Inflammatory macrophage treated with lipopolysaccharide for 1 hour (primary cell): Measurements from ENCODE around the gene CADM1.

Experiments used
- DNase-seq, 2 donors: peaks; one replicate each; pipeline ENCODE4 v3.0.0-alpha.2; 2020 to 2022

Gene CADM1

GRCh38 chr11:115515647-115516395, 11.6 kb upstream of the CADM1 start:
- no peak for DNase-seq

- DNase-seq = no peak
Observed at GRCh38 chr11:115506954-115507675, 2.9 kb upstream of the CADM1 start.

- DNase-seq = no peak
Observed at GRCh38 chr11:115505175-115505574, 960 bp upstream of the CADM1 start.

- DNase-seq = no peak
Observed at GRCh38 chr11:115503886-115504275, 334 bp downstream of the CADM1 start.

- peak; percentile 15 to 20 for DNase-seq
Observed at GRCh38 chr11:115503083-115503885, 931 bp downstream of the CADM1 start.

- no peak for DNase-seq
Observed at GRCh38 chr11:115502636-115503082, 1.6 kb downstream of the CADM1 start.

- DNase-seq = no peak
Observed at GRCh38 chr11:115501893-115502589, 2.2 kb downstream of the CADM1 start.

- no peak for DNase-seq
Observed at GRCh38 chr11:115501502-115501892, 2.7 kb downstream of the CADM1 start.

- peak in 1 of 2 donors; percentile 5 for DNase-seq
Observed at GRCh38 chr11:115500547-115501501, 3.4 kb downstream of the CADM1 start.

GRCh38 chr11:115499891-115500290, 4.3 kb downstream of the CADM1 start:
- DNase-seq = no peak

DNA sequence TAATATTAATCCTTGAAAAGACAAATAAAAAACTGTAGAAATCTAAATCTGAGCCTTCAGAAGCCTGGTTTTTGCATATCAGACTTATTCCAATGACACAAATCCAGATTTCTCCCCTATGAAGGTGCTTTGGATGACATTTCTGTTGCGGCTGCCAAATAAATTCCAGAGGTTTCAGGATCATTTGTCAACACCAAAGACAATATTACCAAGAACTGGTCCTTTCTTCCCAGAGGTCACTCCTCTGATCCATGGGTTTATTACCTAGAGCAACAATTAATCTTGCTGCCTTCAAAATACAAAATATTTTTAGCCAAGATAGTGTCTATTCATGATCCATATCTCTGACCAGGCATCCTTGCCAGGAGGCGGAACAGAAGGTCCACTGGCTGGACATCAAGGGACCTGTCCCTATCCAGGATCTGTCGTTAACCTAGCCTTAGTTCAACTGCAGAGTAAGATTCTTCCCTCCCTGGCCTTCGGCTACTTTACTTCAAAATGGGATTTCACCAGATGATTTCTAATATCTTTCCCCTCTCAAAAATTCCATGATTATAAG, 4.9 kb downstream of the CADM1 start:
- no peak for DNase-seq

GRCh38 chr11:115498354-115498753, 5.9 kb downstream of the CADM1 start:
- no peak for DNase-seq

GRCh38 chr11:115497303-115497702, 6.9 kb downstream of the CADM1 start:
- DNase-seq = no peak

DNA sequence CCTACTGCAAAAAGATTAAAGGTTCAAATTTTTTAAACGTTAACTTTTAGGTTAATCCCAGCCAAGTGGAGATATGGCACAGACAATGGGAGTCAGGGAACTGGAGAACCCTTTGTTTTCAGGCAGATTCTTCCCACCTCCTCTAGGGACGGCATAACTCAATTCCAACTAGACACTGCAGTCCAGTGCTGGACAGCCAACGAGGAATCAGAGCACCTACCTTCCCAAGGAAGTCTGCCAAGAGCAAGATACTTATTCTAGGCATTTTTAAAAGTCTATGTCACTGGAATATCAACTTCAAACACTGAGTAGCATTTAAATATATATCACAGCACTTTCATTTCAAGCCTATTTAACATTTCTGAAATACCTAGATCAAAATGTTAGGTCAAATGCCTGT, 7.3 kb downstream of the CADM1 start:
- DNase-seq = no peak

- no peak for DNase-seq
Observed at GRCh38 chr11:115493905-115494304, 10.3 kb downstream of the CADM1 start.

- DNase-seq = no peak
Observed at GRCh38 chr11:115493488-115493887, 10.7 kb downstream of the CADM1 start.

- no peak for DNase-seq
Observed at GRCh38 chr11:115489466-115489865, 14.7 kb downstream of the CADM1 start.

DNA sequence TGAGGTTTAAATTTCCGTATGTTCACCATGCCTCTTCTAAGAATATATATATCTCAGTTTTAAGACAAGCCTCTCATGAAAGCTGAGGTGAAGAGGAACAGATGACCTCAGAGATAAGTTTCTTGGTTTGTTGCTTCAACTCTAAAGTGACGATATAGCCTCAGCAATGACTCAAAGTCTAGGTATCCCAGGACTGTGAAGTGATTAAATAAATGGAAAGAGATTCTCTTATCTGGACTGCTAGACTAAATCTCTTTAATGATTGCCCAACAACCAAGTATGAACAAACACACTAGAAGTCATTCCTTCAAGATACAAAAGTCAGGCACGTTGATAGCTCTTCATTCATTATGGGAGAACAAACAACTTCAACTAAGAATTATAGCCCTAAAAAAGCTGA, 15.3 kb downstream of the CADM1 start:
- DNase-seq = no peak

DNA sequence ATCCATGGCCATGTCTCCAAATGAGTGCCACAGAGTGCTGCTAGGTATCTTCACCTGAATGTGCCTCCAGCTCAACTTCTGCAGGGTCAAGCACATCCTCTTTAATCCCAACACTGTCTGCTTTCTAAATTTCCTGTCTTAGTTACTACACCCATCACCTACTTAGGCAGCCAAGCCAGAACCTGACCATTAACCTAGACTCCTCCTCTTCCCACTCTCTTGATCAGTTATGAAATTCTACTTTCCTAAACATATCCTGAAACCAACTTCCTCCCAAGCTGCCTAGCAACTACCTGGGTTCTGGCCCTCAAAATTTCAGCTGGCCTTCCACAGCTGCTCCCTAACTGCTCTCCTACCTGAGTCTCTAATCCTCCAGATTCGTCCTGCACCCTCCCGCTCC, 22.7 kb downstream of the CADM1 start:
- DNase-seq = no peak

GRCh38 chr11:115480611-115481010, 23.6 kb downstream of the CADM1 start:
- DNase-seq = no peak

DNA sequence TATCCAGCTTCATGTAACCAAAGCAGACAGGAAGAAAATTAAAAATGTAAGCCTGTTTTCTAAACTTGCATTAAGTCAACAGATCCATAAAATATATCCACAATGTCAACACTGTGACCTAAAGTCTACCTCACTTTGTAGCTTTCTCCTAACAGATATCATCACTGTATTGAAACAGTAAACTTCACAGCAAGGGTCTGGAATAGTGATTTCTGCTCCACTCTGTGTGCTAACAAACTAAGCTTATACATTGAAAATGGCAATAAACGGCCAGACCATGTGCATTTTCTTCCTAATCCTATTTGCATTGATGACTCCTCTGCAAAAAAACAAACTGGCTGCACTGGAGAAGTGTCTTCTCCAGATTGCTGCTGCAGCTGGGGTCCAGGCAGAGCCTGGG, 26.8 kb downstream of the CADM1 start:
- DNase-seq = no peak
